EL (cell line): Measurements from ENCODE around the gene NOS2.
"Not testable (repeated sequence)": the region's sequence is repeated elsewhere in the genome, so short reads cannot be mapped to it uniquely, and the experiment has no call there.

ENCODE experiments used
- DNase-seq: peaks from one replicate; pipeline ENCODE4 v3.0.0-alpha.2; 2016

NOS2 gene

GRCh38 chr17:27800522-27800921, at the start of gene NOS2:
TSS of gene NOS2 (minus strand) at chr17:27800529. CDS start at chr17:27798809, 1,720 bp downstream.
- no peak for DNase-seq

GRCh38 chr17:27849474-27850185, 49.3 kb upstream of the NOS2 start:
- no peak for DNase-seq

GRCh38 chr17:27848931-27849330, 48.6 kb upstream of the NOS2 start:
- DNase-seq: no peak

- not testable (repeated sequence) for DNase-seq
These were observed 46.5 kb upstream of the NOS2 start for GRCh38 chr17:27846808-27847307.

GRCh38 chr17:27846042-27846655, 45.8 kb upstream of the NOS2 start:
- DNase-seq: no peak

- DNase-seq: no peak
These were observed 45.1 kb upstream of the NOS2 start for GRCh38 chr17:27845264-27846041.

- DNase-seq: no peak
These were observed 40.4 kb upstream of the NOS2 start for GRCh38 chr17:27840688-27841087.

- DNase-seq: not testable (repeated sequence)
These were observed 40.0 kb upstream of the NOS2 start for GRCh38 chr17:27840406-27840678.

GRCh38 chr17:27839571-27840405, 39.5 kb upstream of the NOS2 start:
- DNase-seq: not testable (repeated sequence)

GRCh38 chr17:27838607-27839006, 38.3 kb upstream of the NOS2 start:
- DNase-seq: not testable (repeated sequence)

- not testable (repeated sequence) for DNase-seq
These were observed 37.4 kb upstream of the NOS2 start for GRCh38 chr17:27837769-27838168.

- DNase-seq: no peak
These were observed 36.3 kb upstream of the NOS2 start for GRCh38 chr17:27836651-27837050.

- no peak for DNase-seq
These were observed 34.2 kb upstream of the NOS2 start for GRCh38 chr17:27834571-27834970.

GRCh38 chr17:27832831-27833230, 32.5 kb upstream of the NOS2 start:
- DNase-seq: no peak

- DNase-seq: not testable (repeated sequence)
These were observed 29.6 kb upstream of the NOS2 start for GRCh38 chr17:27829888-27830287.

GRCh38 chr17:27829143-27829711, 28.9 kb upstream of the NOS2 start:
- not testable (repeated sequence) for DNase-seq

- no peak for DNase-seq
These were observed 25.1 kb upstream of the NOS2 start for GRCh38 chr17:27825459-27825858.

- no peak for DNase-seq
These were observed 24.4 kb upstream of the NOS2 start for GRCh38 chr17:27824745-27825144.

- no peak for DNase-seq
These were observed 23.9 kb upstream of the NOS2 start for GRCh38 chr17:27824176-27824715.

- DNase-seq: not testable (repeated sequence)
These were observed 21.8 kb upstream of the NOS2 start for GRCh38 chr17:27822108-27822507.

- no peak for DNase-seq
These were observed 21.0 kb upstream of the NOS2 start for GRCh38 chr17:27821318-27821717.

GRCh38 chr17:27819145-27819544, 18.8 kb upstream of the NOS2 start:
- DNase-seq: no peak
